ENCODE data around the gene MAN1A2.

DNA sequence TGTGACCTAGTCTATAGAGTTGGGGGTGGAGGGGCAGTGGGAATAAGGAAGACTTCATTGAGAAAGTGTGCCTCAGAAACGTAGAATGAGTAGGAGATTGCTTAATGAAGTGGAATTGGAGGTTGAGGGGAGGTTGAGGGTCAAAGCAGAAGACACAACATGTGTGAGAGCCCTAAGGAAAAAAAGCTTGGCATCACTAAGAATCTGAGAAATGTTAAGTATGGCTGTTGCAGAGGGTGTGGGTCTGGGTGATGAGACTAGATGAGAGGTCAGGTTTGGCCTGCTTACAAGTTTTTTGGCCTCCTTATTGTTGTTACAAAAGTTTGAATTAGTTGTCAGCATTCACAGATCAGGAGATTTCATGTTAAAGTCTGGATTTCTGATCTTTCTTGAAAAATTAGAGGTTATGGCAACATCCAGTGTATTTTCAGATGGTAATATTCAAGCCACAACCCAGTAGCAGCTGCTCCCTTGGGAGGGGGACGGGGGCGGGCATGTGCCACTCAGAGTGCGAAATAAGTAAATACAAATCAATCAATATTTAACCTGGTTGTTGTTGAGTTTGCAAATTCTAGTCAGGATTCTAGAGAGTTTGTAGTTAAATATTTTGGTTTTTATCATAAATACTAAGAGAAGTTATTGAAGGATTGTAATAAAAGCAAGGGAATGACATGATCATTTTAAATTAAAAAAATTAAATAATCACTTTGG is 4.3 kb downstream of the MAN1A2 start:
- no peak for TF ChIP-seq POLR2A (IDR thresholded peaks at IDR 0.05)
- TF ChIP-seq, protein P1, sequence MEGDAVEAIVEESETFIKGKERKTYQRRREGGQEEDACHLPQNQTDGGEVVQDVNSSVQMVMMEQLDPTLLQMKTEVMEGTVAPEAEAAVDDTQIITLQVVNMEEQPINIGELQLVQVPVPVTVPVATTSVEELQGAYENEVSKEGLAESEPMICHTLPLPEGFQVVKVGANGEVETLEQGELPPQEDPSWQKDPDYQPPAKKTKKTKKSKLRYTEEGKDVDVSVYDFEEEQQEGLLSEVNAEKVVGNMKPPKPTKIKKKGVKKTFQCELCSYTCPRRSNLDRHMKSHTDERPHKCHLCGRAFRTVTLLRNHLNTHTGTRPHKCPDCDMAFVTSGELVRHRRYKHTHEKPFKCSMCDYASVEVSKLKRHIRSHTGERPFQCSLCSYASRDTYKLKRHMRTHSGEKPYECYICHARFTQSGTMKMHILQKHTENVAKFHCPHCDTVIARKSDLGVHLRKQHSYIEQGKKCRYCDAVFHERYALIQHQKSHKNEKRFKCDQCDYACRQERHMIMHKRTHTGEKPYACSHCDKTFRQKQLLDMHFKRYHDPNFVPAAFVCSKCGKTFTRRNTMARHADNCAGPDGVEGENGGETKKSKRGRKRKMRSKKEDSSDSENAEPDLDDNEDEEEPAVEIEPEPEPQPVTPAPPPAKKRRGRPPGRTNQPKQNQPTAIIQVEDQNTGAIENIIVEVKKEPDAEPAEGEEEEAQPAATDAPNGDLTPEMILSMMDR (IDR thresholded peaks at IDR 0.05), result no peak
